Choroid plexus epithelial cell (primary cell): ENCODE measurements around the gene MTCL3.

Experiments
- DNase-seq: peaks from one replicate; pipeline ENCODE4 v3.0.0-alpha.2; 2010; ENCODE audit warnings: low read depth
- H3K4me3 ChIP-seq: 2 replicates; pipeline ENCODE4 v1.5.1; 2011; ENCODE audit warnings: low read depth, mild to moderate bottlenecking, control low read depth, low read length, moderate library complexity
- TF ChIP-seq, protein P1 (sequence below): conservative IDR thresholded peaks from 2 replicates; pipeline ENCODE4 v1.5.1; 2011; ENCODE audit warnings: low read depth, mild to moderate bottlenecking, control low read depth, inconsistent platforms, low read length, moderate library complexity

MTCL3 gene

GRCh38 chr6:127475135-127475822, 43.9 kb downstream of the MTCL3 start:
- TF ChIP-seq, protein P1, sequence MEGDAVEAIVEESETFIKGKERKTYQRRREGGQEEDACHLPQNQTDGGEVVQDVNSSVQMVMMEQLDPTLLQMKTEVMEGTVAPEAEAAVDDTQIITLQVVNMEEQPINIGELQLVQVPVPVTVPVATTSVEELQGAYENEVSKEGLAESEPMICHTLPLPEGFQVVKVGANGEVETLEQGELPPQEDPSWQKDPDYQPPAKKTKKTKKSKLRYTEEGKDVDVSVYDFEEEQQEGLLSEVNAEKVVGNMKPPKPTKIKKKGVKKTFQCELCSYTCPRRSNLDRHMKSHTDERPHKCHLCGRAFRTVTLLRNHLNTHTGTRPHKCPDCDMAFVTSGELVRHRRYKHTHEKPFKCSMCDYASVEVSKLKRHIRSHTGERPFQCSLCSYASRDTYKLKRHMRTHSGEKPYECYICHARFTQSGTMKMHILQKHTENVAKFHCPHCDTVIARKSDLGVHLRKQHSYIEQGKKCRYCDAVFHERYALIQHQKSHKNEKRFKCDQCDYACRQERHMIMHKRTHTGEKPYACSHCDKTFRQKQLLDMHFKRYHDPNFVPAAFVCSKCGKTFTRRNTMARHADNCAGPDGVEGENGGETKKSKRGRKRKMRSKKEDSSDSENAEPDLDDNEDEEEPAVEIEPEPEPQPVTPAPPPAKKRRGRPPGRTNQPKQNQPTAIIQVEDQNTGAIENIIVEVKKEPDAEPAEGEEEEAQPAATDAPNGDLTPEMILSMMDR: no peak
- H3K4me3 ChIP-seq: no peak overlapping the region
- no peak for DNase-seq

DNA sequence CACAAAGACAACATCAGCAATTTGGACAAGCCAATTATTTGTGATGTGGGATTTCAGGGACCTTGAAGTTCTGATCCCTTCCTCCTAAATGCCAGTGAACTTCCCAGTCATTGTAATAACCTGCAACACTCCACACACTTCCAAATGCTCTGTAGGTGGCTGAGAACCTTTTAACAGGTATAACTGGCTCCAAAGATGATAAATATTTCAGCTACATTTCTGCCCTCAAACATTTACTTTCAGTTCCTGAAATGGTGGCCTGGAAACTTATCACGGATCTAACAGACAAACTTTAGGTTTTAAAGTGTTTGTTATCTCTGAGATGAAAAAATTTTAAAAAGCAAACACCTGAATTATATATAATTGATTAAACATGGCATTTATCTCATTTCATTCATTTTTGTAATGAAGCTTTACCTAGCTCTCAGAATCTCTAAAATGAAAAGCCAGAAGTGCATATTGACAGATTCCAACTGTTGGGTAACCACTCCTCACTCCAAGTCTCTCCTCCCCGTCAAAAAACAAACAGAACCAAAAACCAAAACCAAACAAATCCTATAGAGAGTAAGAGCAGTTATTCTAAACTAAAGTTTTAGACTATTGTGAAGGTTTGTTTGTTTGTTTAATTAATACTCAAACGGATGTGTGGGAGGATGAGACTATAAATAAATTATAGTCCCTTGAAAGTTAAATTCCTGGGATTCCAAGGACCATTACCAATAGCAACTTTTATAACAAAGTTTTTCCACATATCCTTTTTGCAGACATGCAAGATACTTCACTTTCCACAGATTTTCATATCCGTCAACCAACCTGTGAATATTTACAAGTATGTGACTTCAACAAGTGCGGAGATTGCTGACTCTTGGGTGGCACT, 47.5 kb downstream of the MTCL3 start:
- TF ChIP-seq, protein P1: no peak
- H3K4me3 ChIP-seq: no peak overlapping the region
- DNase-seq: no peak

GRCh38 chr6:127468936-127469335, 50.2 kb downstream of the MTCL3 start:
- DNase-seq: no peak
- H3K4me3 ChIP-seq: no peak overlapping the region
- TF ChIP-seq, protein P1: no peak

DNA sequence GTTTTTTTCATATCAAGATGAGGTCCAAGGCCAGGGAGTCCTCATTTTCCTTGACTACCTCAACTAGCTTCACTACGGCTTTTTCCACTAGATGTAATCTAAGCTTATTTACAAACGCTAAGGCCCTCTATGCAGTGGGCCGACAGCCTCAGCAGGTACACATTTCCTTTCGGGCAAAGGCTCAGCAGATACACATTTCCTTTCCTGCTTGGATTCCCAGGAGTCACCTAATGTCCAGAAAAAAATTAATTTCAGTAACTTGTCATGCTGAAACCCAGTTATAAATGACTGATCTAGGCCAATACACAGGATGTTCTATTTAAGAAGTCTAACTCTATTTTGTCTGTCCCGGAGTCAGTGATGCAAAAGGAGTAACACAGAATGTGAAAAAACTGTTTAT, 52.7 kb downstream of the MTCL3 start:
- TF ChIP-seq, protein P1: no peak
- no peak overlapping the region for H3K4me3 ChIP-seq
- no peak for DNase-seq

GRCh38 chr6:127464881-127465459, 54.2 kb downstream of the MTCL3 start:
- H3K4me3 ChIP-seq: no peak overlapping the region
- TF ChIP-seq, protein P1: peak; percentile 97
- DNase-seq: peak; percentile 89

DNA sequence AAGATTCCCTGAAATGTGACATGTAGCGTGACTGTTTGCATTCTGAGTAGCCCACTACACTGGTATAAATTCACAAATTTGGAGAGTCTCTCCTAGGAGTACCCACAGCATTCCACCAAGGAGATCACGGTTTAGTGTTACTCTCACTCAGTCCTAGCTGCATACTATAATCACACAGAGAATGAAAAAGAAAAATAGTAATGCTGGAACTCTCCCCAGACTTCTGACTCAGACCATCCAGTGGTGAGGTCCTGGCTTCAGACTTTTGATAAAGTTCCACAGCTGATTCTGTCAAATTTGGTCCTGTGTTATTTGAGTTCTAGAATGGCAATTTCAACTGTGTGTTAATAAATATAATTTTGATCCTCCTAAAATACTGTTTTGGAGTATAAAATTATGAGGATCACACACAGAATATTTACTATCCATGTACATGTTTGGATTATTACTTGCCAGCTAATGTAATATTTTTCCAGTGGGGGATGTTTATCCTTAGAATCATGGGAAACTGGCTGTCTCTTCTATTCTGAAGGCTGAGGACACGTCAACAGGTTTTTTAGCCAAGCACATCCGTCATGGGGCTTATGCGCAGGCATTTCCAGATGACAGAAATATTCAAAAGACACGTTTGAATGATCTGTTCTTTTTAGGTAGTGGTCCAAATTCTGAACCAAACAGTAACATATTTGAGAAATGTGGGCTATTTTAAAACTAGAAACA, 54.8 kb downstream of the MTCL3 start:
- TF ChIP-seq, protein P1: no peak
- H3K4me3 ChIP-seq: no peak overlapping the region
- peak; percentile 86 for DNase-seq
